ENCODE measurements around the gene FRMD5.

Gene FRMD5

DNA sequence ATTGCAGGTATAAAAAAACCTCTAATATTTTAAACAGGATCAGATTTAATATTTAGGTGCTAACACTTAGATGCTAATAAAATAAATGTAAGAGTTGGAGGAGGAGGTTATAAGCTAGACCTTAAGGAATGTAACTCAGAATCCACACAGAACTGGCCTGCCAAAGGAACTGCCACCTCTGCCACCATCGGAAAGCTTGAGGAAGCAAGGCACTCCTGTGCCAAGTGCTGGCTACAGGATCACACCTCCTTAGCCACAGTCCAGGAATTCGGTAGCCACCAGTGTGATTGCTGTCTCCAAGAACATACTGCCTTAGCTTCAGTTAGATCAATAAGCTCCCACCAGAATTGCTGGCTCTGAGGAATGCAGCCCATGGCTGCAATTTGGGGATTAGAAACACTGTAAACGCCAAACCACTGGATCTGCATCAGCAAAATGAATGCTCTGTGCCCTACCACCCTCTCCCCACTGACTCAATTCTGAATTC, 58.0 kb downstream of the FRMD5 start:
- Histone ChIP-seq H3K9me3 (ENCODE audit: low read depth, low read length) (no peaks in the 10 kb centered on the region), H3K27ac (no peak overlapping the region), H3K4me3 (no peak overlapping the region), H3K36me3 (ENCODE audit: insufficient read depth, low read length) (no peaks in the 10 kb centered on the region), H3K9ac (ENCODE audit: insufficient read length) (no peak overlapping the region)
- DNase-seq (ENCODE audit: low read depth, low spot score): no peak
- TF ChIP-seq FOXP2 (optimal IDR thresholded peaks at IDR 0.05; ENCODE audit: control extremely low read depth, extremely low read length, insufficient read depth) (no peak), POLR2AphosphoS5 (IDR thresholded peaks at IDR 0.05; ENCODE audit: borderline replicate concordance, low read depth, low read length) (no peak), EZH2 (IDR thresholded peaks at IDR 0.05) (no peak)

DNA sequence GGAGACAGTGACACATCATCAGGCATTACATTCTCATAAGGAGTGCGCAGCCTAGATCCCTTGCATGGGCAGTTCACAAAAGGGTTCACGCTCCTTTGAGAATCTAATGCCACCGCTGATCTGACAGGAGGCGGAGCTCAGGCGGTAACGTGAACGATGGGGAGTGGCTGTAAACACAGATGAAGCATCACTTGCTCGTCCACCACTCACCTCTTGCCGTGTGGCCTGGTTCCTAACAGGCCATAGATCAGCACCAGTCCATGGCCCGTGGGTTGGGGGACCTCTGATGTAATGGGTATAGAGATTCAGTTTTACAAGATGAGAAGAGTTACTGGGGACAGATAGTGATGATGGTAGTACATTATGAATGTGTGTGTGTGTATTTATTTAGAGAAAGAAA, 63.0 kb downstream of the FRMD5 start:
- Histone ChIP-seq H3K9me3 (ENCODE audit: low read depth, low read length) (no peaks in the 10 kb centered on the region), H3K9ac (ENCODE audit: insufficient read length) (no peak overlapping the region), H3K4me3 (no peak overlapping the region), H3K36me3 (ENCODE audit: insufficient read depth, low read length) (no peaks in the 10 kb centered on the region), H3K27ac (no peak overlapping the region)
- DNase-seq (ENCODE audit: low read depth, low spot score): no peak
- TF ChIP-seq POLR2AphosphoS5 (IDR thresholded peaks at IDR 0.05; ENCODE audit: borderline replicate concordance, low read depth, low read length) (no peak), EZH2 (IDR thresholded peaks at IDR 0.05) (no peak), FOXP2 (optimal IDR thresholded peaks at IDR 0.05; ENCODE audit: control extremely low read depth, extremely low read length, insufficient read depth) (no peak)

DNA sequence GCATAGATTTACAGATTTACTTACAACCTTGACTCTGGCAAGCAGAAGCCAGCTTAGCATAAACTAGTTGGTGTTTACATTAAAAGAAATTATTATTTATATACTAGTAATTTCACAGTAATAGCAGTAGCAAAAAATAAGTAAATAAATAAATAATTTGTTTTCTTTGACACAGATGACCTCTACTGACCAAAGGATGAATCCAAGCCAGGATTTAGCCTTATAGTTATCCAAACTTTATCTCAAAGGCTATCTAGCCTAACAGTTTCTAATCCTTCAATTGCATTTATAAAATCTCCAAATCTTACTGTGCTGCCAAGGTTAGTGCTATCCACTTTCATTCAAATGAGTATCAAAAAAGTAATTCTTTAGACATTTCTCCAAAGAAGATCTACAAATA, 64.3 kb downstream of the FRMD5 start:
- no peak overlapping the region for H3K4me3 ChIP-seq
- no peaks in the 10 kb centered on the region for H3K9me3 ChIP-seq (ENCODE audit: low read depth, low read length)
- no peak for DNase-seq (ENCODE audit: low read depth, low spot score)

DNA sequence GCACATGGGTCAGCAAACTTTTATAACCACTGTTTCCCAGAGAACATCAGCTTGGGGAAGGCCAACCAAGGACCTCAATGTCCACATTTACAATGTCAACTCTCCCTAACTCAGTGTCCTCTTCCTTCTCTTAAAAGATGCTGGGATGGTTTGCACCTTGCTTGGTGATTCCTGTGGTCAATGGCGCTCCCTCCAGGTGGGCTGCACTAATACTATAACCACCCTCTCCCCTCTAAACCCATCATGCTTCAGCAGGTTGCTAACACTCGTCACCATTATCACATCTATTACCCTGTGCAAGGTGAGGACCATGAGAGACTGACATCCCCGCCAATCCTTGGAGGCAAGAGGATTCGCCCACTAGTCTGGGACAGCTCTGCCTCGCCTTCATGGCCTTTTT, 65.2 kb downstream of the FRMD5 start:
- Histone ChIP-seq H3K4me3 (no peak overlapping the region), H3K36me3 (ENCODE audit: insufficient read depth, low read length) (no peaks in the 10 kb centered on the region), H3K9ac (ENCODE audit: insufficient read length) (no peak overlapping the region), H3K9me3 (ENCODE audit: low read depth, low read length) (no peaks in the 10 kb centered on the region), H3K27ac (no peak overlapping the region)
- TF ChIP-seq EZH2 (IDR thresholded peaks at IDR 0.05) (no peak), POLR2AphosphoS5 (IDR thresholded peaks at IDR 0.05; ENCODE audit: borderline replicate concordance, low read depth, low read length) (no peak), FOXP2 (optimal IDR thresholded peaks at IDR 0.05; ENCODE audit: control extremely low read depth, extremely low read length, insufficient read depth) (no peak)
- DNase-seq (ENCODE audit: low read depth, low spot score): no peak

More for the DNA sequence above, 64.3 kb downstream of the FRMD5 start:
- H3K27ac ChIP-seq: no peak overlapping the region
- no peak for TF ChIP-seq EZH2 (IDR thresholded peaks at IDR 0.05)
- TF ChIP-seq POLR2AphosphoS5 (IDR thresholded peaks at IDR 0.05; ENCODE audit: borderline replicate concordance, low read depth, low read length): no peak
- no peak for TF ChIP-seq FOXP2 (optimal IDR thresholded peaks at IDR 0.05; ENCODE audit: control extremely low read depth, extremely low read length, insufficient read depth)
- H3K36me3 ChIP-seq (ENCODE audit: insufficient read depth, low read length): no peaks in the 10 kb centered on the region
- H3K9ac ChIP-seq (ENCODE audit: insufficient read length): no peak overlapping the region

DNA sequence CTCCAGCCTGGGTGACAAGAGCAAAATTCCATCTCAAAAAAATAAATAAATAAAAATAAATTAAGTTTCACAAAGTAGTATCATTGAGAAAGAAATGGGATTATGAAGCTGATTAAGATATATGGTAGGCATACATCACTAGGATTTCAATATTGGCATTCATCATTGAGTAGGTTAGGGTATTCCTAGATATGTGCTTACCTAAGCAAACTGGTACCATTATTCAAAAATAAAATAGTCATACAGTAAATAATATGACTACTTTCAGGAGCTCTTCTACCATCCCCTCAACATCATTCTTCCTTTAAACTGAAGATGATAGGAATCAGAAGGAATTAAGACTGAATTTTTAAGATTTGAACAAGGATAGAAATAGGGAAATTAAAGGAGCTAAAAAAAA, 66.6 kb downstream of the FRMD5 start:
- TF ChIP-seq FOXP2 (optimal IDR thresholded peaks at IDR 0.05; ENCODE audit: control extremely low read depth, extremely low read length, insufficient read depth) (no peak), POLR2AphosphoS5 (IDR thresholded peaks at IDR 0.05; ENCODE audit: borderline replicate concordance, low read depth, low read length) (no peak), EZH2 (IDR thresholded peaks at IDR 0.05) (no peak)
- Histone ChIP-seq H3K9me3 (ENCODE audit: low read depth, low read length) (no peaks in the 10 kb centered on the region), H3K27ac (no peak overlapping the region), H3K36me3 (ENCODE audit: insufficient read depth, low read length) (no peaks in the 10 kb centered on the region), H3K4me3 (no peak overlapping the region), H3K9ac (ENCODE audit: insufficient read length) (no peak overlapping the region)
- no peak for DNase-seq (ENCODE audit: low read depth, low spot score)

DNA sequence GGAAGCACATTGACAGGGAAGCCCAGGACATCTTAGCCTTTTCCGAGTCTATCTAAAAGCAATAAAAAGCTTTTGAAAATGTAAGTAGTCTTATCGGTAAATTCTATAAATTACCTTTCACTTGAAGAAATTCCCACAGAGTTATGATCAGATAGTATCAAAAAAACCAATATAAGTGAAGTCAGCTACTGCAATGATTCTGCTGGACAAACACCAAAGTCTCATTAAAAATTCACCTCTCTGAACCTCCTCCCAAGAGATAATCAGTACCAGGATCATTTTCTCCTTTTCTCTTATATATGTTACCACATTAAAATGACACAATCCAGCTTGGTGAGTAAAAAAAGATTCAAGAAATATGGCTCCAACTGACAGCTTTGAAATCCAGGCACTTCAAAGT, 69.2 kb downstream of the FRMD5 start:
- Histone ChIP-seq H3K9me3 (ENCODE audit: low read depth, low read length) (no peaks in the 10 kb centered on the region), H3K4me3 (no peak overlapping the region), H3K36me3 (ENCODE audit: insufficient read depth, low read length) (no peaks in the 10 kb centered on the region), H3K9ac (ENCODE audit: insufficient read length) (no peak overlapping the region), H3K27ac (no peak overlapping the region)
- TF ChIP-seq EZH2 (IDR thresholded peaks at IDR 0.05) (no peak), FOXP2 (optimal IDR thresholded peaks at IDR 0.05; ENCODE audit: control extremely low read depth, extremely low read length, insufficient read depth) (no peak), POLR2AphosphoS5 (IDR thresholded peaks at IDR 0.05; ENCODE audit: borderline replicate concordance, low read depth, low read length) (no peak)
- DNase-seq (ENCODE audit: low read depth, low spot score): no peak

DNA sequence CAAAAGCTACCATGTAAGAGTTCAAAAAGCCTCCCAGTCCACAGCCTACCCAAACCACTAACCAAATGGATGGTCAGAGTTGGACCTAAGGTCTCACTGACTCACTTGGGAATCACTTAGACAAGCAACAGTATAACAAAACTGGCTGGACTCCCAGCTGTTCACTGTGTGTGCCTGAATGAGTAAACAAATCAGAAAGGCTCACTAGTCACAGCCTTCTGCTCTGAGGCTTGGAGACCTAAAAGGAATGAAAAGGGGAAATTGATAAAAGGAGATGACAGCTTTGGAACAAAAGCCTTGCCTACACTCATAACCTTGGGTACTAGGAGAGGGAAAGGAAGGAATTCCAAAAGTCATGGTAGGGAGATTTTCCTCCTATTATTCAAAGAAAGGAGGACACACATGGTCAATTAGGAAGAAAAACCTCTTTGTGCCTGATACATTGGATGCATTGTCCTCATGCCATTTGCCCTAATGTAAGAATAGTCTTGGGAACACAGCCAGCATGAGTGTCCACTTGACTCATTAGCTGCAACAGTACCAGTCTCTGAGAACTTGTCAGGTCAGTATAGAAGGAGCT, 92.3 kb downstream of the FRMD5 start:
- H3K4me3 ChIP-seq: no peak overlapping the region
- H3K27ac ChIP-seq: no peak overlapping the region
- H3K36me3 ChIP-seq (ENCODE audit: insufficient read depth, low read length): no peaks in the 10 kb centered on the region
- no peak for DNase-seq (ENCODE audit: low read depth, low spot score)
- no peak for TF ChIP-seq EZH2 (IDR thresholded peaks at IDR 0.05)
- no peak for TF ChIP-seq FOXP2 (optimal IDR thresholded peaks at IDR 0.05; ENCODE audit: control extremely low read depth, extremely low read length, insufficient read depth)
- no peak for TF ChIP-seq POLR2AphosphoS5 (IDR thresholded peaks at IDR 0.05; ENCODE audit: borderline replicate concordance, low read depth, low read length)
- H3K9me3 ChIP-seq (ENCODE audit: low read depth, low read length): no peaks in the 10 kb centered on the region
- no peak overlapping the region for H3K9ac ChIP-seq (ENCODE audit: insufficient read length)

DNA sequence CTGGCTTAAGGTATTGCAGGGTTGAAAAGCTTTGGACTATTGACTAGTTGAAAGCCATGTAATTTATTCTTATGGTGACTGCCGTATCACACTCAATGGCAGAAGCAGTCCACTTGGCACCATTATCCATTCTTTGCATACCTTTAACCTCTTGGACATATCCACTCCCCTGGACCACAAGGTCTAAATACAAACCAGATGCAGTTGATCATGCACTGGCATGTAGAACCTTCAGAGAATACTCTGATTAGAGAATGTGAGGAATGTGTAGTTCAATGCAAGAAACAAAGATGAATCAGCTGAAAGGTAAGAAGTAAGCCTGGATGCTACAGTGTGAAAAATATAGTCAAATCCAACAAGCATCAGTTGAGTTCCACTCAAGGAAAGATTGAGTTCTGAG, 93.1 kb downstream of the FRMD5 start:
- H3K27ac ChIP-seq: no peak overlapping the region
- no peak overlapping the region for H3K9ac ChIP-seq (ENCODE audit: insufficient read length)
- no peak for DNase-seq (ENCODE audit: low read depth, low spot score)
- no peak for TF ChIP-seq FOXP2 (optimal IDR thresholded peaks at IDR 0.05; ENCODE audit: control extremely low read depth, extremely low read length, insufficient read depth)
- no peak for TF ChIP-seq EZH2 (IDR thresholded peaks at IDR 0.05)
- no peak for TF ChIP-seq POLR2AphosphoS5 (IDR thresholded peaks at IDR 0.05; ENCODE audit: borderline replicate concordance, low read depth, low read length)
- H3K9me3 ChIP-seq (ENCODE audit: low read depth, low read length): no peaks in the 10 kb centered on the region
- no peak overlapping the region for H3K4me3 ChIP-seq
- H3K36me3 ChIP-seq (ENCODE audit: insufficient read depth, low read length): no peaks in the 10 kb centered on the region

DNA sequence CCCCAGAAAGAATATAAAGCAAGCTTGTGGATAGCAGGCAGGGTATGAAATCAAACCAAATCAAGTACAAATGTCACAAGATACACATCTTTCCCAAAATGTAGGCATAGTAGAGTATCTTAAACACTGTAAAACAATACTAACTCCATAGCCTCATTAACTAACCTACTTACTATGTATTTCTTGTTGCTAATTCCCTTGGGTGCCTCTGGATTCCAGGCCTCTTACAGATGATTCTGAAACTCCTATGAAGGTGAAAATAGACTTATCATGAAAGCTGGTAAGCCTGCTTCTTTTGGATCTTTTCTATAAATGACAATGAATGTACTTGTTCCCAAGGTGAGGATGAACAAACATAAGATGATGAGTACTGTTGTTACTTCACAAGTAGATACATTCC, 93.8 kb downstream of the FRMD5 start:
- DNase-seq (ENCODE audit: low read depth, low spot score): no peak
- H3K9ac ChIP-seq (ENCODE audit: insufficient read length): no peak overlapping the region
- no peak overlapping the region for H3K27ac ChIP-seq
- no peak overlapping the region for H3K4me3 ChIP-seq
- H3K9me3 ChIP-seq (ENCODE audit: low read depth, low read length): no peaks in the 10 kb centered on the region
- TF ChIP-seq EZH2 (IDR thresholded peaks at IDR 0.05): no peak
- TF ChIP-seq FOXP2 (optimal IDR thresholded peaks at IDR 0.05; ENCODE audit: control extremely low read depth, extremely low read length, insufficient read depth): no peak
- TF ChIP-seq POLR2AphosphoS5 (IDR thresholded peaks at IDR 0.05; ENCODE audit: borderline replicate concordance, low read depth, low read length): no peak
- no peaks in the 10 kb centered on the region for H3K36me3 ChIP-seq (ENCODE audit: insufficient read depth, low read length)
